Testis (tissue), 2 donors: Measurements from ENCODE around the gene ABCA12.

Experiments used
- CTCF ChIP-seq, 3 experiments: fragments of 450-650 bp in 2 of 3; fragments of 200-600 bp in 1 of 3; sonication (generic) in 1 of 3; IDR thresholded peaks; one replicate each; pipeline ENCODE4 v1.5.1; 2016 to 2019; ENCODE audit warnings: antibody characterized with exemption in 3 of 3, mild to moderate bottlenecking in 2 of 3, moderate library complexity in 1 of 3
- POLR2A ChIP-seq: fragments of 450-650 bp; IDR thresholded peaks from one replicate; pipeline ENCODE4 v1.6.1; 2017; ENCODE audit warnings: antibody characterized with exemption, mild to moderate bottlenecking, moderate library complexity

- TF ChIP-seq CTCF (IDR thresholded peaks at IDR 0.05) (no peak), POLR2A (no peak)
Measured at GRCh38 chr2:215060861-215061536, 77.4 kb downstream of the ABCA12 start.
